HepG2 (cell line): ENCODE data around the gene F12. TPM values are rescaled to one million over a fixed set of nuclear protein-coding genes. Genes with fewer than 3 reads are reported as not detected.

Experiments
- ATF7-NPFF ChIP-seq: sonication (generic); formaldehyde crosslinking; IDR thresholded peaks from 2 replicates; pipeline ENCODE4 v1.8.1; 2023; ENCODE audit warnings: mild to moderate bottlenecking, low read depth, missing genetic modification reagents, moderate library complexity
- BORCS8-MEF2B ChIP-seq: sonication (generic); formaldehyde crosslinking; IDR thresholded peaks from 2 replicates; pipeline ENCODE4 v1.8.0; 2022; ENCODE audit warnings: mild to moderate bottlenecking, missing genetic modification reagents
- CCAR2 ChIP-seq: fragments of 200-400 bp; formaldehyde crosslinking; optimal IDR thresholded peaks from 2 replicates; pipeline ENCODE3; 2018; ENCODE audit warnings: low read depth, mild to moderate bottlenecking, low read length, moderate library complexity
- EHMT2 ChIP-seq: fragments of 200-600 bp; sonication (generic); IDR thresholded peaks from 2 replicates; pipeline ENCODE4 v1.7.0; 2017; ENCODE audit warnings: antibody characterized with exemption, low read depth, low read length, borderline replicate concordance
- FIP1L1 ChIP-seq: fragments of 200-400 bp; formaldehyde crosslinking; IDR thresholded peaks from 2 replicates; pipeline ENCODE4 v1.6.1; 2018; ENCODE audit warnings: low read depth, mild to moderate bottlenecking, low read length, moderate library complexity, borderline replicate concordance; ENCODE audit not compliant: insufficient read depth
- FOSL2 ChIP-seq: sonication (generic); formaldehyde crosslinking; IDR thresholded peaks from 2 replicates; pipeline ENCODE4 v1.4.0; 2020; ENCODE audit warnings: missing genetic modification reagents
- HIC2 ChIP-seq: sonication (generic); formaldehyde crosslinking; IDR thresholded peaks from 2 replicates; pipeline ENCODE4 v1.9.0; 2022; ENCODE audit warnings: low read depth, missing genetic modification reagents
- IKZF5 ChIP-seq: IDR thresholded peaks from 2 replicates; pipeline ENCODE4 v1.6.1; 2018; ENCODE audit warnings: missing genetic modification reagents, mild to moderate bottlenecking, missing compliant biosample characterization
- KMT2B ChIP-seq: IDR thresholded peaks from 2 replicates; pipeline ENCODE4 v1.6.1; 2016; ENCODE audit warnings: missing genetic modification reagents, missing compliant biosample characterization
- MAF1 ChIP-seq: sonication (generic); formaldehyde crosslinking; IDR thresholded peaks from 2 replicates; pipeline ENCODE4 v1.5.0; 2020; ENCODE audit warnings: missing genetic modification reagents, borderline replicate concordance
- MAFK ChIP-seq, 2 experiments: IDR thresholded peaks in 1 of 2; conservative IDR thresholded peaks in 1 of 2; 2 replicates each; pipeline ENCODE4 v1.6.1; 2011; ENCODE audit warnings: improper control_type of control experiment in 2 of 2, low read length in 2 of 2
- MIER3 ChIP-seq: IDR thresholded peaks from 2 replicates; pipeline ENCODE4 v1.6.1; 2016; ENCODE audit warnings: missing compliant biosample characterization, borderline replicate concordance
- MYNN ChIP-seq: sonication (generic); formaldehyde crosslinking; IDR thresholded peaks from 2 replicates; pipeline ENCODE4 v1.4.0; 2020; ENCODE audit warnings: mild to moderate bottlenecking, low read depth, missing genetic modification reagents
- NFKB2 ChIP-seq: sonication (generic); formaldehyde crosslinking; IDR thresholded peaks from 2 replicates; pipeline ENCODE4 v1.4.0; 2020; ENCODE audit warnings: missing genetic modification reagents, borderline replicate concordance
- NR2C2 ChIP-seq: sonication (generic); formaldehyde crosslinking; IDR thresholded peaks from 2 replicates; pipeline ENCODE4 v1.4.0; 2020; ENCODE audit warnings: missing genetic modification reagents, mild to moderate bottlenecking, moderate library complexity, borderline replicate concordance
- NR2F1 ChIP-seq, 2 experiments: fragments of 450-650 bp in 1 of 2; formaldehyde crosslinking in 1 of 2; IDR thresholded peaks; 2 replicates each; pipeline versions ENCODE4 v1.5.0 to v1.6.1; 2016 to 2020; ENCODE audit warnings: mild to moderate bottlenecking in 1 of 2, missing compliant biosample characterization in 1 of 2, missing genetic modification reagents in 1 of 2, moderate library complexity in 1 of 2
- PRMT3 ChIP-seq: sonication (generic); formaldehyde crosslinking; IDR thresholded peaks from 2 replicates; pipeline ENCODE4 v1.8.1; 2022; ENCODE audit warnings: low read depth, mild to moderate bottlenecking, moderate library complexity, missing genetic modification reagents, borderline replicate concordance
- ZBTB38 ChIP-seq: sonication (generic); formaldehyde crosslinking; IDR thresholded peaks from 2 replicates; pipeline ENCODE4 v1.5.1; 2020; ENCODE audit warnings: mild to moderate bottlenecking, missing genetic modification reagents
- ZBTB46 ChIP-seq: sonication (generic); formaldehyde crosslinking; IDR thresholded peaks from 2 replicates; pipeline ENCODE4 v1.4.0; 2020; ENCODE audit warnings: mild to moderate bottlenecking, missing genetic modification reagents, borderline replicate concordance
- ZC3H13 ChIP-seq: sonication (generic); formaldehyde crosslinking; IDR thresholded peaks from 2 replicates; pipeline ENCODE4 v1.8.1; 2023; ENCODE audit warnings: mild to moderate bottlenecking, missing genetic modification reagents, moderate library complexity
- ZC3H4 ChIP-seq: sonication (generic); formaldehyde crosslinking; IDR thresholded peaks from 2 replicates; pipeline ENCODE4 v1.4.0; 2020; ENCODE audit warnings: missing genetic modification reagents, borderline replicate concordance
- ZNF589 ChIP-seq: sonication (generic); formaldehyde crosslinking; conservative IDR thresholded peaks from 2 replicates; pipeline ENCODE4 v1.8.0; 2022; ENCODE audit warnings: mild to moderate bottlenecking, moderate library complexity, missing genetic modification reagents
- ZNF776 ChIP-seq: sonication (generic); formaldehyde crosslinking; IDR thresholded peaks from 2 replicates; pipeline ENCODE4 v1.4.0; 2020; ENCODE audit warnings: mild to moderate bottlenecking, missing genetic modification reagents
- ZNF781 ChIP-seq: sonication (generic); formaldehyde crosslinking; IDR thresholded peaks from 2 replicates; pipeline ENCODE4 v1.5.1; 2020; ENCODE audit warnings: borderline replicate concordance, mild to moderate bottlenecking, missing genetic modification reagents; ENCODE audit errors: not compliant biosample characterization
- polyA plus RNA-seq, 8 experiments: library from polyadenylated mRNA; depleted of rRNA in 3 of 8; stranded (reverse) in 7 of 8; unstranded in 1 of 8; fragments of >200 nt; fragmentation: Illumina TruSeq in 4 of 8; extraction: Trizol in 4 of 8; gene quantifications; 2 replicates each; pipeline versions ENCODE4 v1.2.1 to v1.2.3, GENCODE V29; 2011 to 2016; ENCODE audit warnings: low read depth in 4 of 8, missing spikeins in 1 of 8, mixed read lengths in 1 of 8; ENCODE audit not compliant: insufficient read depth in 1 of 8
- total RNA-seq, 5 experiments: library from RNA; depleted of rRNA; stranded (reverse); fragments of >200 nt; fragmentation: Illumina TruSeq; extraction: Trizol; gene quantifications; 2 replicates each; pipeline ENCODE4 v1.2.3, GENCODE V29; 2016; ENCODE audit warnings: low read depth in 1 of 5

Gene F12
- total and polyA plus RNA-seq, 2 of the 13 experiments (the other 11 are each of a cell fraction or from before 2014, with no cell fraction given): 2.5 to 3.0 TPM

GRCh38 chr5:177455036-177455660 lies 45.8 kb upstream of the F12 start (continued):
- TF ChIP-seq KMT2B (0 out of 2 replicates have a peak, but pooled peaks have one; percentile 29), ZNF589 (CRISPR knock-in tag) (peak; percentile 80), NR2F1 (CRISPR knock-in tag; IDR thresholded peaks at IDR 0.05) (no peak), PRMT3 (peak; percentile 88), EHMT2 (no peak), MYNN (no peak), ZNF776 (CRISPR knock-in tag) (peak; percentile 81; the same call in 1 of the 2 replicates), NFKB2 (CRISPR knock-in tag) (peak; percentile 36; the same call in 1 of the 2 replicates), BORCS8-MEF2B (CRISPR knock-in tag) (0 out of 2 replicates have a peak, but pooled peaks have one; percentile 49), MIER3 (CRISPR knock-in tag) (no peak), IKZF5 (CRISPR knock-in tag) (no peak), ZBTB38 (CRISPR knock-in tag) (peak; percentile 60; the same call in 1 of the 2 replicates), NR2C2 (peak; percentile 48; the same call in 1 of the 2 replicates), ATF7-NPFF (peak; percentile 79; the same call in 1 of the 2 replicates), MAF1 (CRISPR knock-in tag) (peak; percentile 33; the same call in 1 of the 2 replicates), FOSL2 (no peak), ZNF781 (CRISPR knock-in tag) (no peak), MAFK (conservative IDR thresholded peaks at IDR 0.05 in 1 of 2, IDR thresholded peaks at IDR 0.05 in 1 of 2; ENCODE audit: low read length in 2 of 2) (no peak), CCAR2 (no peak), FIP1L1 (0 out of 2 replicates have a peak, but pooled peaks have one; percentile 29), HIC2 (CRISPR knock-in tag) (no peak), ZC3H13 (CRISPR knock-in tag) (peak; percentile 71; the same call in 1 of the 2 replicates), ZC3H4 (CRISPR knock-in tag) (no peak), ZBTB46 (no peak)
